GM19324 (cell line): Measurements from ENCODE around the gene CHMP4B.

Experiments
- ATAC-seq: cut with Tn5 transposase; IDR thresholded peaks from one replicate; pipeline ENCODE4 v1.9.1; 2021; ENCODE audit warnings: mild to moderate bottlenecking, moderate library complexity; ENCODE audit not compliant: unreplicated experiment, low FRiP score

CHMP4B gene

GRCh38 chr20:33859157-33859695 is 48.1 kb downstream of the CHMP4B start:
- peak; percentile 49 for ATAC-seq

GRCh38 chr20:33859751-33860150 is 48.6 kb downstream of the CHMP4B start:
- no peak for ATAC-seq

- no peak for ATAC-seq
Observed at GRCh38 chr20:33861458-33861857, 50.3 kb downstream of the CHMP4B start.

GRCh38 chr20:33862709-33863403 is 51.7 kb downstream of the CHMP4B start:
- ATAC-seq: no peak

DNA sequence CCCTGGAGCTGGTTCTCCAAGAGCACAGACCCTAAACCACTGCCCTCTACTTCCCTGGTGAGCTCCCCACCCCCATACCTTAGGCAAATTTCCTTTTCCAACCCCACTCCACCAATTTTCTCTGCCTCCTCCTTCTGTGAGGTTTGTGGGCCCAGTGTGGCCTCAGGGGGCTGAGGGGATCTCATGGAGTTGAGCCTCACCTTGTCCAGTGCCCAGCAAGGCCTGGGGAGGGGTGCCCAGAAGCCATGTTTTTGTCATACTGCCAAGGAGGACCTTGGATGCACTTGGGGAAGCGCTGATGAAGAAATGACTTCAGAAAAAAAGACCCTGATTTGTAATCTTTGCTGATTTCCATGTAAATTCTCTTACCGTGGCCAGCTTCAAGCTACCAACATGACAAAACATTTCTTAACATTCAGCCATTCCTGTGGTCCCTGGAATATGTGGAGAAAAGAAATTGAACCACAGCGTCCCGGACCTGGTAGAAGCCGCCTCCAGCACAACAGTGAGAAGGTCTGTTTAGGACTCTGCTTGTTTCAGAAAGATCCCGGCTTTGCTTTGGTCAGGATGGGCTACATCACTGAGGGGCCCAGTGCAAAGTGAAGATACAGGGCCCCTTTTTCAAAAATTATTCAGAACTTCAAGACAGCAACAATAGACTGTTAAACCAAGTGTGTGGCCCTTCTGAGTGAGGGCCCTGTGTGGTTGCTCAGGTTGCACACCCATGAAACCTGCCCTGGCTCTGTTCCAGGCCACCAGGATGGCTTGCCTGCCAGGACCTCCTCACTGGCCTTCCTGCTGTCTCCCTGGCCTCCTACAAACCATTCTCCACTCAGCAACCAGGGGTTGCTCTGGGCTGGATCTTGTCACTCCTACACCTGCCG is 52.5 kb downstream of the CHMP4B start:
- no peak for ATAC-seq

- ATAC-seq: no peak
Observed at GRCh38 chr20:33864324-33864963, 53.3 kb downstream of the CHMP4B start.

- no peak for ATAC-seq
Observed at GRCh38 chr20:33865761-33866370, 54.7 kb downstream of the CHMP4B start.

DNA sequence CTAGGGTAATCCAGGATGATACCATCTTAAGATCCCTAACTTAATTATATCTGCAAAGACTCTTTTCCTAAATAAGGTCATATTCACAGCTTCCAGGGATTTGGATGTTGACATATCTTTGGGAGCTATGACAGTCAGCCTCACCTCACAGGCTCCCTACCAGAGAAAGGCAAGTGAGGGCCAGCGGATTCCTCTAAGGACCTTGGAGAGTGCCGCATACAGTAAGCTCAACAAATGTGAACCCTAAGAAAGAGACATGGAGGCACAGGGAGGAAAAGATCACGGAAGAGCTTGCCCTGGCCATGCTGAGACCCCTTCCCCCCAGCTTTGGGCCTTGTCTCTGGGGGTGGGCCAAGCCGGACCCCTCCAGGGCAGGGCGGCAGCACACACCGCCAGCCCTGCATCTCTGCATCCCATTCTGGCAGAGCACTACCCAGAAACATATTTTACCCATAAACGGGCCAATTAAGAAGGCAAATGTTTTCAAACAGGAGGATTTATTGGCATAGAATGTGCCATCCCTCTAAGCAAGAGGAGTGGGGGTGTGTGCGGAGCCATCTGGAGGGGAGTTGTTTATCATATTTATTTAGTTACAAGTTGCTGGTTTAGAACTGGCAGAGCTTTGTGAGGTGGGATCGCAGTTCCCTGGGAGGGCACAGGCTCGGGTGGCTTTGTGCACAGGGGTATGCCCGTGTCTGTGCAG is 55.4 kb downstream of the CHMP4B start:
- ATAC-seq: no peak

DNA sequence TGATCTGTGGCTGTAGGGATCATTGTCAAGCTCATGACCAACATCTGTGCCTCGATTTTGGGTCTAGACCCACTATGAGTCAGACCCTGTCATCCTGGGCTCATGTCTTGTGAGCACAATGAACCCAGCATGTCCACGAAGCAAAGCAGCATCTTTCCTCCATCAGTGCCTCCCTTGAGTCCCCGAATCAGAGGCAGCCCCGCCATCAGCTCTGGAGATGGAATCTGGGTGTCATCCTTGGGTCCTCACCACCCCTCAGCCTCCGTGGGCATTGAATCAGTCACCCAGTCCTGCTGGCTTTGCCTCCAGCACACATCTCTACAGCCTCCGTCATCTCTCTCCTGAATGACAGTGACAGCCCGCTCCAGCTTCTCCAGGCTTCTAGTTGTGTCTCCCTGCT is 56.9 kb downstream of the CHMP4B start:
- no peak for ATAC-seq

- no peak for ATAC-seq
Observed at GRCh38 chr20:33868595-33868994, 57.4 kb downstream of the CHMP4B start.

- no peak for ATAC-seq
Observed at GRCh38 chr20:33869283-33869682, 58.1 kb downstream of the CHMP4B start.

- no peak for ATAC-seq
Observed at GRCh38 chr20:33871362-33871761, 60.2 kb downstream of the CHMP4B start.

DNA sequence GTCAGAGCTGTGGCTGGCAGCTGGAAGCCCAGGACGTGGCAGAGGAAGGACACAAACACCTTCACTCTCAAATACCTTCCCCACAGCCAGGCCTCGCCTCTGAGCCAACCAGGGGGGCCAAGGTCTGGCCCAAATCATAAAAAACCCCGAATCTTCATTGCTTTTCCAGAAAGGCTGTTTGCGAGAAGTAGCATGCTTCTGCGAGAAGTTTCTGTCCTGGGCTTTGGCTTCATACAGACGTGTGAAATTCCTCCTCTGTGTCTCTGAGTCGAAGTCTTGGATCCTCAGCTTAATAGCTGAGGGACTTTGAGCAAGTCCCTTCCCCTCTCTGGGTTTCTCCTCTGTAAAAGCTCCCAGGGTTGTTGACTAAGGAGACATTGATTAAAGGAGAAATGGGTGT is 63.0 kb downstream of the CHMP4B start:
- ATAC-seq: no peak

DNA sequence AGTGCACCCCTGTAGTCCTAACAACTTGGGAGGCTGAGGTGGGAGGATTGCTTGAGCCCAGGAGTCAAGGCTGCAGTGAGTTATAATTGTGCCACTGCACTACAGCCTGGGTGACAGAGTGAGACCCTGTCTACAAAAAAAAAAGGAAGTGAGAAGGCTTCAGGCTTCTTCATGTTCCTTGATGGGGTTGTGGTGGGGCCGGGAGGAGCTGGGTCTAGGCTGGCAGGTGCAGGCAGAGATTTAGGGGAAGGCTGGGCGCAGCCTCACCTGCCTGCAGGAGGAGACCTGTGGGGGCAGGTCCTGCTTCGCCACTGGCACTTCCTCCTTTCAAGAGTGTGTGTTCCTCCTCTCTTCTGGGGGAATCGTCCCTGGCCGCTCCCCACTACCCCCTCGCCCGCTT is 63.9 kb downstream of the CHMP4B start:
- peak; percentile 42 for ATAC-seq

DNA sequence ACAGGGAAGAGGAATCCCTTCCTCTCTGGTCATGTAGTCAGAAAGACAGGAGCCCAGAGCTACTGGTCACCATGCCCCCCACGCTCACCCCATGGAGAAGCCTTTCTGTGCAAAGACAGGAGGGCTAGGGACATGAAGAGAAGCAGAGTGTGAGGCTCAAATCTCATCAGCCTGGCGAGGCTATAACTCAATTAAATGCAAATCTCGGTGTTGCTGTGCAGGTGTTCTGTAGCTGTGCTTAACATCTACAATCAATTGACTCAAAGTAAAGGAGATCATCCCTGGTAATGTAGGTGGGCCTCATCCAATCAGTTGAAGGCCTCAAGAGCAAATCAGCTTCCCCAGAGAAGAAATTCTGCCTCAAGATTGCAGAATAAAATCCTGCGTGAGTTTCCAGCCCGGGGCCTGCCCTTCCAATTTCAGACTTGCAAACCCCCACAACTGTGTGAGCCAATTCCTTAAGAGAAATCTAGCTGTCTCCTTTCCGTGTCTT is 64.4 kb downstream of the CHMP4B start:
- no peak for ATAC-seq

GRCh38 chr20:33878583-33878982 is 67.4 kb downstream of the CHMP4B start:
- ATAC-seq: no peak

GRCh38 chr20:33880396-33880795 is 69.2 kb downstream of the CHMP4B start:
- ATAC-seq: no peak

DNA sequence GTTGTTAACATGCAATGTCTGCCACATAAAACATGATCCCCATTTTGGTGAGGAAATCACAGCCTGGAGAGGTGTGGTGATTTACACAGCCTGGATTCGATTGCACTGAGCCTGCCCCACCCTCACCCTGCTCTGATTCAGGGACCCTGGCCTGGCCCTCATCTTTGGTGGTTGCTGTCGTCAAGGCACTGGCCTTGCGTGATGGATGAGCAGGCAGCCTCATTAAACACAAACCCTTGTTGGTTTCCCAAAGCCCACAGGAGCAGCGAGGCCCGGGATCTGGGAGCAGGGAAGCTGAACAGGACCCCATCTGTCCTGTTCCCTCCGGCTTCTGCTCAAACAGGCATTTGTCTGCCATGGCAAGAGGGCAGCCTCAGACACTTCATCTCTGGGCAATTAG is 70.8 kb downstream of the CHMP4B start:
- ATAC-seq: no peak

DNA sequence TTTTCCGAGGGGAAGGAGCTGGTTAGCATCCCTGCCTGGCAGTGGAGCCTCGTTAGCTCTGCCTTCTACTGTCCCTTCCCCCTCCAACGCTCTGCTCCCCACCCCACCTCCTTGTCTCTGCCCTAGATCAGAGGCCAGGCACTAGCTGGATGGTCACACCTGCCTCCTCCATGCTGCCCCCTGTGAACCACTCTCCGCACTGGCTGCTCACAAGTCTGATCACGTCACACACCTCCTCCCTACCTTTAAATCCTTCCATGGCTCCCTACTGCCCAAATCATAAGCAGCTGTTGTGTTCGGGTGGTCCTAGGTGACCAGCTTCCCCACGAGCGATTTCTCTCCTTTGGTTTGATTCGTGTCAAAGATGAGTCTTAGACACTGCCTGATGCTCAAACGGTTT is 71.3 kb downstream of the CHMP4B start:
- ATAC-seq: no peak

DNA sequence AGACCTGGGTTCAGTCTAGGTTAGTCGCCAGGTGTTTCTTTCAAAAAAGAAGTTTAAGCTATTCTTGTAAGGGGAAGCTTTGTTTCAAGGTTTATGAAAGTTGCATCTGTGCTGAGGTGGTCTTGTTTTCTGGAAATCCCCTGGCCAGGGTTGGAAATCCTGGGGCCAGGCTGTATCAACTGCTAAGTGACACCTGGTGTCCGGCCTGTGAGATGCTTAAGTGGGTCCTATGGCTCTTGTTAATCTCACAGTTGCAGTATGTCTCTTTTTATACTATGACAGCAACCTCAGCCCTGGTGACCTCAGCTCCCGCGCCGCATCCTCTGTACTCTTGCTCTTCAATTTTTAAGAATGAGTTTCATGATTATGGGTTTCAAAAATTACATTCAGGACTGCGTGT is 72.0 kb downstream of the CHMP4B start:
- ATAC-seq: peak; percentile 56
